Activated CD4-positive, alpha-beta memory T cell treated with anti-CD3 and anti-CD28 coated beads for 36 hours (primary cell): ENCODE data around the gene MKI67. TPM values are rescaled to one million over a fixed set of nuclear protein-coding genes. Genes with fewer than 3 reads are reported as not detected.

Source experiments
- CTCF ChIA-PET: fragments of 350-600 bp; sonication (Branson Sonifier 250); formaldehyde crosslinking; loops from one replicate; lab custom pipeline; 2021; ENCODE audit warnings: antibody characterized with exemption, inconsistent platforms; lab: Charles Lee
- POLR2A ChIA-PET: fragments of 350-600 bp; sonication (Branson Sonifier 250); formaldehyde crosslinking; loops from one replicate; lab custom pipeline; 2021; ENCODE audit warnings: antibody characterized with exemption; lab: Charles Lee
- DNase-seq: peaks from one replicate; pipeline ENCODE4 v3.0.0-alpha.2; 2020
- H3K27ac Mint-ChIP-seq: one replicate; pipeline ENCODE4 v1.8.0; 2021; ENCODE audit warnings: mixed read lengths
- H3K27me3 Mint-ChIP-seq: one replicate; pipeline ENCODE4 v1.8.0; 2021; ENCODE audit warnings: mixed read lengths
- H3K36me3 Mint-ChIP-seq: one replicate; pipeline ENCODE4 v1.8.0; 2021; ENCODE audit warnings: mixed read lengths
- H3K4me1 Mint-ChIP-seq: one replicate; pipeline ENCODE4 v1.8.0; 2021; ENCODE audit warnings: low read depth, mixed read lengths
- H3K4me3 Mint-ChIP-seq: one replicate; pipeline ENCODE4 v1.8.0; 2021; ENCODE audit warnings: mild to moderate bottlenecking, mixed read lengths
- H3K9me3 Mint-ChIP-seq: one replicate; pipeline ENCODE4 v1.8.0; 2021; ENCODE audit warnings: mixed read lengths
- intact Hi-C: fragments of 100-400 bp; cut with micrococcal nuclease; formaldehyde crosslinking; loops from one replicate; pipeline ENCODE4 v1.15.1; 2023
- total RNA-seq, 2 experiments: library from RNA; stranded (reverse); gene quantifications; one replicate each; pipeline ENCODE4 v1.2.3, GENCODE V29; 2021

MKI67 gene
- total RNA-seq, 2 experiments from 2014 or later = 223 to 241 TPM

DNA sequence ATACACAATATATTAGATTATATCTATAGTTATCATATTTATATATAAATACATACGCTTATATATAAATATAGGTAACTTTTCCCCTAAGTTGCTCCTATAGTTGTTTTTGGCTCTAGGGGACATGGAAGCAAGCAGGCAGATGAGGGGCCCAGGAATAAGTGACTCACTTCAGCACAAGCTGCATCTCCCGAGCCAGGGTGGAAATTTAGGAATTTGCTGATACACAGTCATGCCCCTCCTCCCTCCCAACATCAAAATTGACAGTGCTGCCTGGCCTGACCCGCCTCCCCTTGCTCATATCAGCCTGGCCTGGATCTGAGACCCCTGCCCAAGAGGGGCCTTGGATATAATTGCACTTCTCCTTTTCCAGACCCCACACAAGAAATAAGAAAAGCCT is 33.8 kb downstream of the MKI67 start:
- no peaks in the 10 kb centered on the region for H3K27me3 Mint-ChIP-seq
- H3K4me1 Mint-ChIP-seq = peaks cover 27% of the 10 kb centered on the region
- H3K27ac Mint-ChIP-seq = no peak overlapping the region
- H3K9me3 Mint-ChIP-seq = no peaks in the 10 kb centered on the region
- POLR2A ChIA-PET = no interaction called here
- CTCF ChIA-PET = no interaction called here
- no peak for DNase-seq
- intact Hi-C loops = no loop called here
- no peak overlapping the region for H3K4me3 Mint-ChIP-seq
- H3K36me3 Mint-ChIP-seq = peaks cover 12% of the 10 kb centered on the region

DNA sequence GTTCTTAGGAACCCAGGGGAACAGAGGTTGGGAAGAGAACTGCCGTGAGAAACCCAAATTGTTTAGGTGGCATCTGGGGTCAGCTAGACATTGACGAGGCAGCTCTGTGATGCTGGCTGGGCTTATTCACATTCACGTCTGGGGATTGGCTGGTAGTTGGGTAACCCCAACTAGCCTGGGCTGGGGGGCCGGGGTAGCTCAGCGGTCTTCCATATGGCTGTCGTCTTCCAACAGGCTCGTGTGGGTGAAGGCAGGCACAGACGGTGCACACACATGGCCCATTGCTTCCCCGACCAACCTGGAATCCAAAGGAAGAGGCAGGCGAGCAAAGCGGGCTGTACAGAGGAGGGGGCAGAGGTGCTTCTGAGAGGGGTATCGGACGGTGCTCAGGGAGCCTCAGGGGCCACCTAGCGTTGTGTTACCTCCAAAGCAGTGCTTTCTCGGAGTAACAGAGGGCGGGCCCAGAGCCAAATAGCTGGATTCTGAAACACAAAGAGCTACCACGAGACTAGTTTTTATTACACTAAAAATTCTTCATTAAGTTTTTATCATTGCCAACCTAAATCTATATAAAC is 34.5 kb downstream of the MKI67 start:
- Mint-ChIP-seq H3K4me1 (peaks cover 24% of the 10 kb centered on the region), H3K36me3 (peaks cover 8% of the 10 kb centered on the region), H3K9me3 (no peaks in the 10 kb centered on the region), H3K27me3 (no peaks in the 10 kb centered on the region), H3K27ac (no peak overlapping the region), H3K4me3 (no peak overlapping the region)
- intact Hi-C loops = no loop called here
- POLR2A ChIA-PET = no interaction called here
- CTCF ChIA-PET = no interaction called here
- DNase-seq = no peak

- Mint-ChIP-seq H3K9me3 (no peaks in the 10 kb centered on the region), H3K27me3 (no peaks in the 10 kb centered on the region), H3K4me1 (peaks cover 6% of the 10 kb centered on the region), H3K27ac (no peak overlapping the region), H3K36me3 (peaks cover 9% of the 10 kb centered on the region), H3K4me3 (no peak overlapping the region)
- intact Hi-C loops = loop anchor here (5.0 kb wide), 1 partner anchor 124 kb away; no protein-coding TSS in a partner anchor
- no peak for DNase-seq
- ChIA-PET CTCF (no interaction called here), POLR2A (no interaction called here)
Measured at GRCh38 chr10:128087884-128088709, 38.1 kb downstream of the MKI67 start.

DNA sequence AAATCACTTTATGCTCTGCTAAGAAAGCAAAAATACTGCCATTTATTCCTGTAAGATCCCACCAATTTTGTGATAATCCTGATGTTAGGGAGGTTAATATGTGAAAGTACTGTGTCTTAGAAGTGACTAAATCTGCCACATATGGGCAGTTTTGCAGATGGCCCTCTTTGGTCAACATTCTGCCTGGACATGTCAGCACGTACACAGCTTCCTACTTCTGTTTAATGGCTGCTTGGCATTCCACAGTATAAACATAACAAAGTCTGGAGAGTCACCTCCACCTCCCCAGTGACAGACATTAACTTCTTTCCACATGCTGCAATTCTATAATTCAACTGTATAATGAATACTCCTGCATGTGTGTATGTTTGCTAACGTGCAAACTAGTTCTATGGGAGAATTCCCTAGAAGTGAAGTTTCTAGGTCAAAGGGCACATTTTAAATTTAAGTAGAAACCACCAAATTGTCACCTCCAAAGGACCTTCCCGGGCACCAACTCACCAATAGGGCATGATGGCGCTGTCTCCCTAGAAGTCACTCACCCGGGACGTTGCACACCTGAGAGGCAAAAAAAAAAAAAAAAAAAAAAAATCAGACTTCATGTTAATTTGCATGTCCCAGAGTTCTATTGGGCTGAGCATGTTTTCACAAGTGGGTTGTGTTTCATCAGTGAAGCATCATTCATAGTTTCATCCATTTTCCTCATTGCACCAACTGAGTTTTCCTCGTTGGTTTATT is 38.9 kb downstream of the MKI67 start:
- H3K27ac Mint-ChIP-seq = no peak overlapping the region
- H3K36me3 Mint-ChIP-seq = peaks cover 10% of the 10 kb centered on the region
- ChIA-PET POLR2A (no interaction called here), CTCF (no interaction called here)
- intact Hi-C loops = loop anchor here (5.0 kb wide), 1 partner anchor 125 kb away; no protein-coding TSS in a partner anchor
- no peak for DNase-seq
- no peaks in the 10 kb centered on the region for H3K9me3 Mint-ChIP-seq
- peaks cover 6% of the 10 kb centered on the region for H3K4me1 Mint-ChIP-seq
- H3K27me3 Mint-ChIP-seq = no peaks in the 10 kb centered on the region
- no peak overlapping the region for H3K4me3 Mint-ChIP-seq

- Mint-ChIP-seq H3K36me3 (peaks cover 10% of the 10 kb centered on the region), H3K9me3 (no peaks in the 10 kb centered on the region), H3K27ac (no peak overlapping the region), H3K27me3 (no peaks in the 10 kb centered on the region), H3K4me1 (peaks cover 6% of the 10 kb centered on the region), H3K4me3 (no peak overlapping the region)
- CTCF ChIA-PET = interaction anchor here (0.6 to 1.2 kb wide), 4 partner anchors 37 to 179 kb away, joined by 3 to 4 read pairs (median 3); partner anchors contain the start of gene PTPRE
- intact Hi-C loops = loop anchor here (5.0 kb wide), 1 partner anchor 126 kb away; no protein-coding TSS in a partner anchor
- no peak for DNase-seq
- POLR2A ChIA-PET = no interaction called here
Measured at GRCh38 chr10:128086003-128086863, 40.0 kb downstream of the MKI67 start.

- Mint-ChIP-seq H3K4me1 (peaks cover 6% of the 10 kb centered on the region), H3K36me3 (peaks cover 16% of the 10 kb centered on the region), H3K9me3 (no peaks in the 10 kb centered on the region), H3K27ac (no peak overlapping the region), H3K27me3 (no peaks in the 10 kb centered on the region), H3K4me3 (no peak overlapping the region)
- ChIA-PET POLR2A (no interaction called here), CTCF (no interaction called here)
- no peak for DNase-seq
- intact Hi-C loops = loop anchor here (5.0 kb wide), 1 partner anchor 127 kb away; no protein-coding TSS in a partner anchor
Measured at GRCh38 chr10:128084991-128085390, 41.2 kb downstream of the MKI67 start.

DNA sequence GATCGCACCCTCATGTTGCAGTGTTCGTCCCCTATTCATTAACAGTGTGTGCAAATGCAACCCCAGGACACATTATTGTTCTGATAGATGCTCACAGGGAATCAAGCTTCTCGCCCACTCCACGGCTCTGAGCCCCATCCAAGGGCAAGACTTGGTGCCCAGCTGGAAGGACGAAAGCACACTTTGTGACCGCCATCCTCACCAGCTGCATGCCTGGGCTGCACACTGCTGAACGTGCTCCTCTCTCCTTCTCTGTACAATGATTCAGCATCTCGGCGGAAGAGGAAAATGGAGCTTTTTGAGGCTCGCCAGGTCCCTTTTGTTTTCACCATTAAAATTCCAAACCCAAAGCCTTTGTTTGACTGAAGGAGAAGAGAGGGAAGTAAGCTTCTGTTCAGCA is 41.9 kb downstream of the MKI67 start:
- ChIA-PET CTCF (interaction anchor here (2.5 kb wide), 1 partner anchor 15 kb away, joined by 8 read pairs; no protein-coding TSS in a partner anchor), POLR2A (no interaction called here)
- H3K27ac Mint-ChIP-seq = no peak overlapping the region
- no peaks in the 10 kb centered on the region for H3K9me3 Mint-ChIP-seq
- H3K27me3 Mint-ChIP-seq = no peaks in the 10 kb centered on the region
- peaks cover 6% of the 10 kb centered on the region for H3K4me1 Mint-ChIP-seq
- no peak for DNase-seq
- intact Hi-C loops = no loop called here
- H3K36me3 Mint-ChIP-seq = peaks cover 20% of the 10 kb centered on the region
- H3K4me3 Mint-ChIP-seq = no peak overlapping the region

GRCh38 chr10:128083191-128083895 is 42.9 kb downstream of the MKI67 start:
- no peaks in the 10 kb centered on the region for H3K27me3 Mint-ChIP-seq
- no peak overlapping the region for H3K4me3 Mint-ChIP-seq
- no peak overlapping the region for H3K27ac Mint-ChIP-seq
- peaks cover 24% of the 10 kb centered on the region for H3K36me3 Mint-ChIP-seq
- intact Hi-C loops = no loop called here
- ChIA-PET CTCF (interaction anchor here (0.6 to 2.5 kb wide), 3 partner anchors 14 to 66 kb away, joined by 3 to 8 read pairs (median 4); no protein-coding TSS in a partner anchor), POLR2A (no interaction called here)
- no peak for DNase-seq
- no peaks in the 10 kb centered on the region for H3K9me3 Mint-ChIP-seq
- peaks cover 6% of the 10 kb centered on the region for H3K4me1 Mint-ChIP-seq

DNA sequence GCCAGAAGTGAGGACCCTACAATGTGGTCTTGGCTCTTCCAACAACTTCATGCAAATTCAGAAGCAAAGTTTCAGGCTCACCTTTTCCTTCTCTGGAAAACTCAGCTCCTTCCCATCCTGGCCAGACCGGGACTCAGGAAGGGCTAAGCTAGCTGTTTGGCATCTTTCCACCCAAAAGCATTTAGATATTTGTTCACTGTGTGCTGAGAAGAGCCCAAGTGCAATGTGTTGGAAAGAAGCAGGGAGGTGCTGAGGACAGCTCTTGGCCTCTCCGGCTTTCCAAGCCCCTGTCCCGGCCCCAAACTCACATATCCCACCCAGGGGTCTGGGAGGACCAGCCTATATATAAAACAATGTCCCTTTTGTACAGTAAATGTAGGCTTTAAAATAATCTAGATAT is 44.5 kb downstream of the MKI67 start:
- Mint-ChIP-seq H3K27ac (no peak overlapping the region), H3K4me3 (no peak overlapping the region), H3K9me3 (no peaks in the 10 kb centered on the region), H3K4me1 (no peaks in the 10 kb centered on the region), H3K36me3 (peaks cover 27% of the 10 kb centered on the region), H3K27me3 (no peaks in the 10 kb centered on the region)
- CTCF ChIA-PET = interaction anchor here (0.6 to 1.8 kb wide), 5 partner anchors 13 to 175 kb away, joined by 3 to 7 read pairs (median 4); partner anchors contain the start of gene PTPRE
- DNase-seq = no peak
- intact Hi-C loops = no loop called here
- POLR2A ChIA-PET = interaction anchor here (0.9 kb wide), 1 partner anchor 41 kb away, joined by 3 read pairs; no protein-coding TSS in a partner anchor

GRCh38 chr10:128081222-128081621 is 45.0 kb downstream of the MKI67 start:
- intact Hi-C loops = no loop called here
- Mint-ChIP-seq H3K9me3 (no peaks in the 10 kb centered on the region), H3K4me1 (no peaks in the 10 kb centered on the region), H3K4me3 (no peak overlapping the region), H3K27ac (no peak overlapping the region), H3K36me3 (peaks cover 29% of the 10 kb centered on the region), H3K27me3 (no peaks in the 10 kb centered on the region)
- POLR2A ChIA-PET = interaction anchor here (0.9 kb wide), 1 partner anchor 41 kb away, joined by 3 read pairs; no protein-coding TSS in a partner anchor
- CTCF ChIA-PET = interaction anchor here (0.6 to 1.8 kb wide), 5 partner anchors 12 to 175 kb away, joined by 3 to 7 read pairs (median 4); partner anchors contain the start of gene PTPRE
- DNase-seq = no peak
